GM23338 (cell line): Measurements from ENCODE around the gene TMEM178B.

Source experiments
- CREB1 ChIP-seq: fragments of 250-450 bp; sonication (Bioruptor Pico); IDR thresholded peaks from 2 replicates; pipeline ENCODE4 v1.5.0; 2020; ENCODE audit warnings: low read depth, mild to moderate bottlenecking, moderate library complexity
- EZH2 ChIP-seq: fragments of 200-600 bp; sonication (generic); IDR thresholded peaks from one replicate; pipeline ENCODE4 v1.8.0; 2017; ENCODE audit warnings: antibody characterized with exemption, mild to moderate bottlenecking, low read depth; ENCODE audit not compliant: unreplicated experiment
- EZH2phosphoT487 ChIP-seq: fragments of 200-600 bp; sonication (generic); IDR thresholded peaks from one replicate; pipeline ENCODE4 v1.8.1; 2018; ENCODE audit warnings: antibody characterized with exemption; ENCODE audit not compliant: unreplicated experiment
- JUNB ChIP-seq: IDR thresholded peaks from one replicate; pipeline ENCODE4 v1.6.1; 2016; ENCODE audit warnings: antibody characterized with exemption; ENCODE audit not compliant: unreplicated experiment
- POLR2AphosphoS5 ChIP-seq: IDR thresholded peaks from 2 replicates; pipeline ENCODE4 v1.6.1; 2016; ENCODE audit warnings: antibody characterized with exemption, low read depth
- STAT1 ChIP-seq: IDR thresholded peaks from one replicate; pipeline ENCODE4 v1.6.1; 2016; ENCODE audit warnings: antibody characterized with exemption; ENCODE audit not compliant: unreplicated experiment
- TF ChIP-seq, protein P1 (sequence below), 2 experiments: fragments of 200-600 bp in 1 of 2; sonication (generic) in 1 of 2; conservative IDR thresholded peaks; 2 replicates each; pipeline versions ENCODE4 v1.5.1 to v1.6.1; 2016 to 2017; ENCODE audit warnings: antibody characterized with exemption in 2 of 2, low read depth in 2 of 2, mild to moderate bottlenecking in 2 of 2, moderate library complexity in 1 of 2
- TF ChIP-seq, protein P2 (sequence below): IDR thresholded peaks from one replicate; pipeline ENCODE4 v1.6.1; 2018; ENCODE audit warnings: antibody characterized with exemption; ENCODE audit not compliant: unreplicated experiment

DNA sequence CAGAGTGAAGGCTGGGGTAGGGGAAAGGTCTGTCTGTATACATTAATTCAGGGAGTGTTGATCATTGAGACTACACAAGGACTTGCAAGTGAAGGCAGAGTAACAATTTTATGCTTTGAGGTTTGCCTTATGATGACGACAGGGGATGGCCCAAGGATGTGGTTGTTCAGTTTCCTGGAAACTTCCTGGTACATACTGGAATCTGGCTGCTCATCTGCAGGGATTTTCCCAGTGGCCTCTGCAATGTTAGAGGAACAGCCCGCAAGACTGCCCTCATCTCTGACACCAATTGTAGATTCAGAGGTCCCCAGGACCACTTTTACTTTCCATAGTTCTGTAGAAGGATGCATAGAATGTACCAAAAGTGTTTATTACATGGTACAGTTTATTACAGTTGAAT is 189.6 kb downstream of the TMEM178B start:
- TF ChIP-seq, protein P1, sequence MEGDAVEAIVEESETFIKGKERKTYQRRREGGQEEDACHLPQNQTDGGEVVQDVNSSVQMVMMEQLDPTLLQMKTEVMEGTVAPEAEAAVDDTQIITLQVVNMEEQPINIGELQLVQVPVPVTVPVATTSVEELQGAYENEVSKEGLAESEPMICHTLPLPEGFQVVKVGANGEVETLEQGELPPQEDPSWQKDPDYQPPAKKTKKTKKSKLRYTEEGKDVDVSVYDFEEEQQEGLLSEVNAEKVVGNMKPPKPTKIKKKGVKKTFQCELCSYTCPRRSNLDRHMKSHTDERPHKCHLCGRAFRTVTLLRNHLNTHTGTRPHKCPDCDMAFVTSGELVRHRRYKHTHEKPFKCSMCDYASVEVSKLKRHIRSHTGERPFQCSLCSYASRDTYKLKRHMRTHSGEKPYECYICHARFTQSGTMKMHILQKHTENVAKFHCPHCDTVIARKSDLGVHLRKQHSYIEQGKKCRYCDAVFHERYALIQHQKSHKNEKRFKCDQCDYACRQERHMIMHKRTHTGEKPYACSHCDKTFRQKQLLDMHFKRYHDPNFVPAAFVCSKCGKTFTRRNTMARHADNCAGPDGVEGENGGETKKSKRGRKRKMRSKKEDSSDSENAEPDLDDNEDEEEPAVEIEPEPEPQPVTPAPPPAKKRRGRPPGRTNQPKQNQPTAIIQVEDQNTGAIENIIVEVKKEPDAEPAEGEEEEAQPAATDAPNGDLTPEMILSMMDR (conservative IDR thresholded peaks at IDR 0.05; ENCODE audit: low read depth in 2 of 2) = no peak
- no peak for TF ChIP-seq POLR2AphosphoS5
- no peak for TF ChIP-seq STAT1
- TF ChIP-seq, protein P2, sequence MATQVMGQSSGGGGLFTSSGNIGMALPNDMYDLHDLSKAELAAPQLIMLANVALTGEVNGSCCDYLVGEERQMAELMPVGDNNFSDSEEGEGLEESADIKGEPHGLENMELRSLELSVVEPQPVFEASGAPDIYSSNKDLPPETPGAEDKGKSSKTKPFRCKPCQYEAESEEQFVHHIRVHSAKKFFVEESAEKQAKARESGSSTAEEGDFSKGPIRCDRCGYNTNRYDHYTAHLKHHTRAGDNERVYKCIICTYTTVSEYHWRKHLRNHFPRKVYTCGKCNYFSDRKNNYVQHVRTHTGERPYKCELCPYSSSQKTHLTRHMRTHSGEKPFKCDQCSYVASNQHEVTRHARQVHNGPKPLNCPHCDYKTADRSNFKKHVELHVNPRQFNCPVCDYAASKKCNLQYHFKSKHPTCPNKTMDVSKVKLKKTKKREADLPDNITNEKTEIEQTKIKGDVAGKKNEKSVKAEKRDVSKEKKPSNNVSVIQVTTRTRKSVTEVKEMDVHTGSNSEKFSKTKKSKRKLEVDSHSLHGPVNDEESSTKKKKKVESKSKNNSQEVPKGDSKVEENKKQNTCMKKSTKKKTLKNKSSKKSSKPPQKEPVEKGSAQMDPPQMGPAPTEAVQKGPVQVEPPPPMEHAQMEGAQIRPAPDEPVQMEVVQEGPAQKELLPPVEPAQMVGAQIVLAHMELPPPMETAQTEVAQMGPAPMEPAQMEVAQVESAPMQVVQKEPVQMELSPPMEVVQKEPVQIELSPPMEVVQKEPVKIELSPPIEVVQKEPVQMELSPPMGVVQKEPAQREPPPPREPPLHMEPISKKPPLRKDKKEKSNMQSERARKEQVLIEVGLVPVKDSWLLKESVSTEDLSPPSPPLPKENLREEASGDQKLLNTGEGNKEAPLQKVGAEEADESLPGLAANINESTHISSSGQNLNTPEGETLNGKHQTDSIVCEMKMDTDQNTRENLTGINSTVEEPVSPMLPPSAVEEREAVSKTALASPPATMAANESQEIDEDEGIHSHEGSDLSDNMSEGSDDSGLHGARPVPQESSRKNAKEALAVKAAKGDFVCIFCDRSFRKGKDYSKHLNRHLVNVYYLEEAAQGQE = no peak
- no peak for TF ChIP-seq JUNB
- TF ChIP-seq EZH2 = no peak
- no peak for TF ChIP-seq EZH2phosphoT487
- no peak for TF ChIP-seq CREB1
